Neural progenitor cell (in vitro differentiated cells): Measurements from ENCODE around the gene TLR1.

Experiments used
- CTCF ChIP-seq: fragments of 200-600 bp; sonication (generic); IDR thresholded peaks from 2 replicates; pipeline ENCODE4 v1.5.1; 2017; ENCODE audit warnings: antibody characterized with exemption, mild to moderate bottlenecking
- EZH2phosphoT487 ChIP-seq: fragments of 200-600 bp; sonication (generic); IDR thresholded peaks from 2 replicates; pipeline ENCODE4 v1.6.1; 2017; ENCODE audit warnings: antibody characterized with exemption

- TF ChIP-seq CTCF (no peak), EZH2phosphoT487 (no peak)
Measured at GRCh38 chr4:38783109-38783460, 21.5 kb downstream of the TLR1 start.
